SK-N-MC (cell line): ENCODE measurements around the gene ZIC1.

ENCODE experiments used
- DNase-seq: peaks from one replicate; pipeline ENCODE4 v3.0.0-alpha.2; 2011; ENCODE audit warnings: low read depth, low spot score
- H3K27ac ChIP-seq: fragments of 200-600 bp; sonication (generic); 2 replicates; pipeline ENCODE4 v1.5.1; 2016; ENCODE audit warnings: mixed run types
- H3K36me3 ChIP-seq: fragments of 200-600 bp; sonication (generic); 2 replicates; pipeline ENCODE4 v1.6.1; 2017; ENCODE audit warnings: antibody characterized with exemption, low read length, mixed read lengths; ENCODE audit not compliant: insufficient read depth
- H3K4me3 ChIP-seq: fragments of 200-600 bp; sonication (generic); 2 replicates; pipeline ENCODE4 v1.5.1; 2016
- H3K9ac ChIP-seq: fragments of 200-600 bp; sonication (generic); 2 replicates; pipeline ENCODE4 v1.8.0; 2017; ENCODE audit warnings: mixed run types, mixed read lengths; ENCODE audit not compliant: insufficient read length
- H3K9me3 ChIP-seq: fragments of 200-600 bp; sonication (generic); 2 replicates; pipeline ENCODE4 v1.6.1; 2017; ENCODE audit warnings: low read depth, mild to moderate bottlenecking, antibody characterized with exemption, low read length, moderate library complexity, mixed read lengths
- EZH2 ChIP-seq: fragments of 200-600 bp; sonication (generic); IDR thresholded peaks from one replicate; pipeline ENCODE4 v1.6.1; 2017; ENCODE audit warnings: antibody characterized with exemption
- FOXP2 ChIP-seq: optimal IDR thresholded peaks from 2 replicates; pipeline ENCODE3; 2011; ENCODE audit warnings: mild to moderate bottlenecking, moderate library complexity; ENCODE audit not compliant: insufficient read depth; ENCODE audit errors: extremely low read length, control extremely low read depth
- POLR2AphosphoS5 ChIP-seq: IDR thresholded peaks from 2 replicates; pipeline ENCODE4 v1.6.1; 2012; ENCODE audit warnings: mild to moderate bottlenecking, low read depth, low read length, borderline replicate concordance

ZIC1 gene

DNA sequence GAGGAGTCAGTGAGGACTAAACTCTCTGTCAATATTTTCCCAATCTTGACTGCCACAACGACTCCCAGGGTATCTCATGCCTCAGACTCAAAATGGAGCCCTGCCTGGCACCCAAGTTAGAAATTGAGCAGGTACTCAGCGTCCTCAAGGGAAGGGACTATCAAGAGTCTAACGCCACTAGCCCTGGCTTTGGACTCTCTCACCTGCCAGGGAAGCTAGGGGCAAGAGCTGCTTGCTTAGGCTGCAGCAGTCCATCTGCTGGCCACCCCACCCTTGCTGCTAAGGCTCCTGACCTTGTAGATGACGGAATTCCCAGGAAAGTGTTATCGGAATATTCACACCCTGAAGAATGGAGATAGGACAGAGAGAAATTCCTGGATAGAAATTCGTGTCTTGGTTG lies 35.9 kb upstream of the ZIC1 start:
- H3K9ac ChIP-seq: no peak overlapping the region
- H3K4me3 ChIP-seq: no peak overlapping the region
- no peak for DNase-seq
- TF ChIP-seq POLR2AphosphoS5 (no peak), EZH2 (no peak), FOXP2 (no peak)
- H3K27ac ChIP-seq: no peak overlapping the region
- H3K9me3 ChIP-seq: no peaks in the 10 kb centered on the region
- H3K36me3 ChIP-seq: no peaks in the 10 kb centered on the region

DNA sequence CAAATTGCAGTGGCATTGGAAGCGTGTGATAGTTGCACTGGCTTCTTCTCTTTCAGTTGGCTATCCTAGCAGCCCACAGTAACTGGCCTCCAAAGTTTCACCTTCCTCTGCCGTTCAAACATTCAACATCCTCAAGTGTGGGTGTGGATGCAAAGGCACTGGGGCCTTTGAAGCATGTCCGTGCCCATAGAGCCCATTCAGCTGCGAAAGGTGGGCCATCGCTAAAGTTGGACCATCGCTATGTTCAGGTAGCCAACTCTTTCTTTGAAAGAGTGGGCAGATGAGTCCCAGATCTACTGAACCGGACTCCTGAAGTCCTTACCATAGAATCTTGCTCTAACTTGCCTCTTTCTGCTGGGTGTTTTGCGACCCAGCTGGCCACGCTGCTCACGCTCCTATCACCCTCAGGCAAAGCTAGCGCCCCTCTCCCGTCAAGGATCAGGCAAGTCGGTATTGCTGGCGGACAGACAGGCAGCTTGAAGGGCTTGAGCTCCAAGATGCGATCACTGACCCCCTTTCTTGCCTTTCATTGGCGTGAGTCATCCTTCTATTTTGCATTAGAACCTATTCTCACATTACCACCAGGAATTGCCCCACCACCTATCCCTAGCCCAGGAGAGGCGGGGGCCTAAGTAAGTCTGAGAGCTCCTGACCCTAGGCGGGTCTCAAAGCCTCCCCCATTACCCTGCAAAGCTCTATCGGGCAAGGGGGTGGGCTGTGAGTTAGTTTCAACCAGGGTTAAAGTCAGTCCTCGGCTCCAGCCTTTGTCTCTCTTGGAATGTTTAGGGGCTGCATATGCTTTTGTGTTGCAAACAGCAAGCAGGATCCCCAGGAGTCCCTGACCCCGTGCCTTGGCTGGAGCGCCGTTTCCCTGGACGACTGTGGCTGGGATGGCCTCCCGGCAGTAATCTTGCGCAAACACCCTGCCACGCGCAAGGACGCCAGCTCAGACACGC lies 31.5 kb upstream of the ZIC1 start:
- no peaks in the 10 kb centered on the region for H3K9me3 ChIP-seq
- no peak overlapping the region for H3K27ac ChIP-seq
- H3K9ac ChIP-seq: no peak overlapping the region
- TF ChIP-seq POLR2AphosphoS5 (no peak), EZH2 (no peak), FOXP2 (no peak)
- H3K36me3 ChIP-seq: no peaks in the 10 kb centered on the region
- H3K4me3 ChIP-seq: no peak overlapping the region
- DNase-seq: no peak

GRCh38 chr3:147379651-147380050 lies 29.5 kb upstream of the ZIC1 start:
- Histone ChIP-seq H3K27ac (no peak overlapping the region), H3K4me3 (no peak overlapping the region), H3K9ac (no peak overlapping the region), H3K9me3 (no peaks in the 10 kb centered on the region), H3K36me3 (no peaks in the 10 kb centered on the region)
- TF ChIP-seq EZH2 (no peak), FOXP2 (no peak), POLR2AphosphoS5 (no peak)
- DNase-seq: no peak

DNA sequence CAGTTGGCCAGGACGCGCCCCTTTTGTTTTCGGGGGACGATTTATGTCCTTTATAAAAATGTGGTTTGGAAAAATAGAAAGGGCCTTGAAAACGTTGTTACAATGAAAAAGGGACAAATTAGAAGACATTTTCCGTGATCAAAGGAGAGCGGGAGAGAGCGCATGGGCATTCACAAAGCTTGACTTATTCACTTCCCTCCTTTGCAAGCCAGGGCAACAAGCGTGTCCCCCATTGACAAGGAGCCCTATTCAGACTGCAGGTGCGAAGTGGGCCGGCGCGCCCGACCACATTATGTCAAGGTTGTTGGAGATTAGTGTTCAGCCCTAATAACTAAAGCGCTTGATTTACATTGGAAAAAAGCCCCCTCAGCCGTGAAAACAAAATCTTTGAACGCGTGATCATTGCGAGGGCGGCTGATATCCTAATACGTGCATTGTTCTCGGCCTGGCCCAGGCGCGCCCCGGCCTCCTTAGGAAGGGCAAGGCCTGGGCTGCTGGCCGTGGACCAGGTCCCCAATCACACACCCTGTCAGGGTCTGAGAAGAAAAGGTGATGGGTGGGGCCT lies 28.7 kb upstream of the ZIC1 start:
- Histone ChIP-seq H3K36me3 (no peaks in the 10 kb centered on the region), H3K9ac (no peak overlapping the region), H3K9me3 (no peaks in the 10 kb centered on the region), H3K4me3 (no peak overlapping the region), H3K27ac (no peak overlapping the region)
- TF ChIP-seq EZH2: no peak
- TF ChIP-seq POLR2AphosphoS5: no peak
- TF ChIP-seq FOXP2: no peak
- DNase-seq: no peak

- no peak for DNase-seq
- Histone ChIP-seq H3K27ac (no peak overlapping the region), H3K36me3 (no peaks in the 10 kb centered on the region), H3K9me3 (no peaks in the 10 kb centered on the region), H3K9ac (no peak overlapping the region), H3K4me3 (no peak overlapping the region)
- no peak for TF ChIP-seq FOXP2
- no peak for TF ChIP-seq EZH2
- no peak for TF ChIP-seq POLR2AphosphoS5
Measured at GRCh38 chr3:147380977-147381376, 28.2 kb upstream of the ZIC1 start.

DNA sequence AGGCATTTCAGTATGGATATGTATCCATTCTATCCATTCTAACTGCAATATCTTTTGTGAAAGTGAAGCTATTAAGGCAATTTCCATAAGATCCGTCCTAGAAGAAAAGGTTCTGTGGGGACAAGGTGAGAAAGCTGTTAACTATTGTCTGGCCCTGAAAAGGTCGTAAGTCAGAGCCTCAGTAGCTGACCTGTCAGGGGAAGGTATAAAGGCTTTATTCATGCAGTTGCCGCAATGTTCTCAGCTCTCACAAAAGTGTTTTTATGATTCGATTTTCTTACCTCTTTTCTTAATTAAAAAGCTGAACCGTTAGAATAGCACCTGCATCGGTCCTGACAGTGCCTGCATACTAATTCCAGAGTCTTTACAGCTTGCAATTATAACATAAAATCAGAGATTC lies 27.6 kb upstream of the ZIC1 start:
- no peak overlapping the region for H3K27ac ChIP-seq
- TF ChIP-seq POLR2AphosphoS5: no peak
- no peak for TF ChIP-seq FOXP2
- TF ChIP-seq EZH2: no peak

DNA sequence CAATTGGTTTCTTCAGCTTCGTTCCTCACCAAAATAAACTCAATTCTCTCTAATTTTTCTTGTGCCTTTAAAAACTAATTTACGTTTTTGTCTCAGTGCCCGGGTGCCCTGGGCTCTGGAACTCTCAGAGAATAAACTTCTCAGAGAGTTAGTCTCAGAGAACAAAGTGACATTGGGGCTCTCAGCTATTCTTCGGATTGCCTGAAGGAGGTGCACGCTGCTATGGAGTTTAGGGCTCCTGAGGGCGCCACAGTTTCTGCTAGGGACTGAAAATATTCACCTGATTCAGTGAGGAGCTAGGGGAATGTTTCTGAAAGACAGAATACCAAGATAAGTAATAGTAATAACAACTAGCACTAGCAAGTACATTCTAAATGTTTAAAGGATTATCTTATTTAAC lies 25.5 kb upstream of the ZIC1 start:
- Histone ChIP-seq H3K9me3 (no peaks in the 10 kb centered on the region), H3K9ac (no peak overlapping the region), H3K4me3 (no peak overlapping the region), H3K36me3 (no peaks in the 10 kb centered on the region), H3K27ac (no peak overlapping the region)
- TF ChIP-seq EZH2: no peak
- TF ChIP-seq POLR2AphosphoS5: no peak
- TF ChIP-seq FOXP2: no peak
- no peak for DNase-seq

More for the DNA sequence above, 27.6 kb upstream of the ZIC1 start:
- H3K9me3 ChIP-seq: no peaks in the 10 kb centered on the region
- no peak for DNase-seq
- no peak overlapping the region for H3K9ac ChIP-seq
- H3K4me3 ChIP-seq: no peak overlapping the region
- no peaks in the 10 kb centered on the region for H3K36me3 ChIP-seq

DNA sequence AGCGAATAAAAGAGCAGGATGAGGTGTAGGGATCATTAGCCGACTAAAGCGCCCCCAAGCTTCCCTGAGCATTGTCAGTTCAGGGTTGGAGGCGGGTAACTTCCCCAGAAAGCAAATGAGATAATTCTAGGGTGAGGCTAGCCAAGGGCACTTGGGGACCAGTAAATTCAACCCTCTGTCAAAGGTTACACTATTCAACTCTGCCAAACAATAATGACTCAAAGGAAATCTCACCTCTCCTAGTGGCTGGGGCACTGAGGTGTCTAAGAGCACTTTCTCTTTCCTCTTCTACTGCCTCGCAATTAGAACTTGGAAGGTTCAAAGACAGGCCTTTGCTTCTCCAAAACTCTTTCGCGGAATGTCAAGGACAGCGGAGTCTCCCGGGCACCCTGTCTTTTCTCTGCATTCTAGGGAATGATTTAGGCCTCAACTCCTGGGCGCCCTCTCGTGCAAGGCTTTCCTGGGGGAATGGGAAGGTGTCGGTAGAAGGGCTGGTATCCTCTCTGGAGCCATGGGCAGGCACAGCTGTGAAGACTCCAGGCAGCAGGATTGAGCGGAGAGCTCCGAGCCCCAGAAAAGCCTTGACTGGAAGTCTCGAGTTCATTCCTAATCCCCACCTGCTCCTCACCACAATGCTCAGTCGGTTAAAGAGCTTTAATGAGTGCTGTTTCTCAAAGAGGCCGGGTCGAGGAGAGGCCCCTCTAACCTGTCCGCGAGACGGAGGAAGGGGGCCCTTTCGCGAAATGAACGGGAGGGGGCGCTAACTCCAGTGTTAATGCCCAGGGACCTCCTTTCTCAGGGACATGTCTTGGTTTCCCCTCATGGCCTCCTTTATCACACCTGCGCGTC lies 24.7 kb upstream of the ZIC1 start:
- Histone ChIP-seq H3K4me3 (no peak overlapping the region), H3K9ac (no peak overlapping the region), H3K36me3 (no peaks in the 10 kb centered on the region), H3K9me3 (no peaks in the 10 kb centered on the region), H3K27ac (no peak overlapping the region)
- no peak for TF ChIP-seq FOXP2
- no peak for DNase-seq
